Measurements from ENCODE around the gene NAP1L3.
A peak's percentile ranks its signal among the peaks of the same experiment; 100 is the strongest.

Gene NAP1L3, protein sequence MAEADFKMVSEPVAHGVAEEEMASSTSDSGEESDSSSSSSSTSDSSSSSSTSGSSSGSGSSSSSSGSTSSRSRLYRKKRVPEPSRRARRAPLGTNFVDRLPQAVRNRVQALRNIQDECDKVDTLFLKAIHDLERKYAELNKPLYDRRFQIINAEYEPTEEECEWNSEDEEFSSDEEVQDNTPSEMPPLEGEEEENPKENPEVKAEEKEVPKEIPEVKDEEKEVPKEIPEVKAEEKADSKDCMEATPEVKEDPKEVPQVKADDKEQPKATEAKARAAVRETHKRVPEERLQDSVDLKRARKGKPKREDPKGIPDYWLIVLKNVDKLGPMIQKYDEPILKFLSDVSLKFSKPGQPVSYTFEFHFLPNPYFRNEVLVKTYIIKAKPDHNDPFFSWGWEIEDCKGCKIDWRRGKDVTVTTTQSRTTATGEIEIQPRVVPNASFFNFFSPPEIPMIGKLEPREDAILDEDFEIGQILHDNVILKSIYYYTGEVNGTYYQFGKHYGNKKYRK

DNA sequence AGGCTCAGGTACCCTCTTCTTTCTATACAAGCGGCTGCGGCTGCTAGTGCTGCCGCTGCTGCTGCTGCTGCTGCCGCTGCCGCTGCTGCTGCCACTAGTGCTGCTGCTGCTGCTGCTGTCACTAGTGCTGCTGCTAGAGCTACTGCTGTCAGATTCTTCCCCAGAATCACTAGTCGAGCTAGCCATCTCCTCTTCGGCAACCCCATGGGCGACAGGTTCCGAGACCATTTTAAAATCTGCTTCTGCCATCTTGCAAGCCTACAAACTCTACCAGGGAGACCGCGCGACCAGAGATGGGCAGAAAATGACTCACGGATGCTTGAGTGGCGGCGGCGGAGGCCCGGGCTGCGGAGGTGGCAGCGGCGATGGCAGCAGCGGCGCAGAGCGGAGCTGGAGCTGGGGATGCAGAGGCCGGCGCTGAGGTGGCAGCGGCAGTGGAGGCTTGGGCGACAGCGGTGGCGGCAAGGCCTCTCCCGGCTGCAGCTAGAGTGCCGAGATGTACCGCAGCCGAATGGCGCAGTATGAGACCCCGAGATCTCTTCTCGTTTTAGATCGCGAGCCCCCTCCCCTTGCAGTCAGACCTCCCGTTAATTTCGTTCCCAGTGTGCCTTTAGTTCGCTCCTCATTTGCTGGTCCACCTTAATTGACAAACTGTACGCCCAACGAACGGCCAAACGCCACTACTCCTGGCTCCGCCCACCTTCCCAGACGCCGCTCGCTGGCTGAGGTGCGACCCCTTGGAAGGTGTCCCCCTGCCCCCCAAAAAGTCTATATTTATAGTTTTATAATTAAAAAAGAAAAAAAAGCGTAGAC is at the start of gene NAP1L3:
TSS of gene NAP1L3 (minus strand) at position 523 of the 813 bp plus-strand sequence. CDS start at position 249, 274 bp downstream.
- DNase-seq: peak; percentile 67

DNA sequence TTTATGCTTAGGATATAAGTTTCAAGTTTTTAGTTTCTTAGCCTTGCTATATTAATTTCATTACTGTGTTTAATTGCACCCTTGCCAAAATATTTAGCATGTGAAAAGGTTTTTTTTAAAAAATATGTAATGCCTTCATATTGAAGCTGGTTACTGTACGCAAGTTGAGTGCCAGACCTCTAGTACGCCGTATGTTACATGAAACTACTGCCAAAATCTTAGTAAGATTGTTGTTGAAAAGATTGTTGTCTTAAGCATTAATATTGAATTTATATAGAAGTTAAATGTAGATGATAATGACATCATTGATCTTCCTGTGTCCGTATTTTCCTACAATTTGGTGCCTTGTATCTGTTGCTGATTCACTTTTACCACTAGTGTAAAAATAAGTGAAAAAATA is 37.7 kb upstream of the NAP1L3 start:
- DNase-seq: no peak

DNA sequence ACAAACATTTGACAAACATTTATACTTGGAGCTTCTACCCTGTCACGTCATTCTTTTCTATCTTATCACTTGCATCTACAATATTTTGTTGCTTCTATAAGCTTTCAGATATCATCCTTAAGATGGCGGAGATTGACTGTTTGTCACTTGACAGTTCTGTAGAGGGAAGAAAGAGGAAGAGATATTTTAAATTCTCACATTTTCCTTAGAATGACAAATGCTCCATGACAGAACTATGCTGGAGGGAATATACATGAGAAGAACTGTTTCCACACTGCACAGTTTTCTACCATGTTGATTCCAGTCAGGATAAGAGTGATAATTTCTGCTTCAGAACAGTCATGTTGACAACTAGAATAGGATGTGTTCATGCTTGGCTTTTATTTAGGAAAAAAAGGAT is 30.3 kb upstream of the NAP1L3 start:
- no peak for DNase-seq

DNA sequence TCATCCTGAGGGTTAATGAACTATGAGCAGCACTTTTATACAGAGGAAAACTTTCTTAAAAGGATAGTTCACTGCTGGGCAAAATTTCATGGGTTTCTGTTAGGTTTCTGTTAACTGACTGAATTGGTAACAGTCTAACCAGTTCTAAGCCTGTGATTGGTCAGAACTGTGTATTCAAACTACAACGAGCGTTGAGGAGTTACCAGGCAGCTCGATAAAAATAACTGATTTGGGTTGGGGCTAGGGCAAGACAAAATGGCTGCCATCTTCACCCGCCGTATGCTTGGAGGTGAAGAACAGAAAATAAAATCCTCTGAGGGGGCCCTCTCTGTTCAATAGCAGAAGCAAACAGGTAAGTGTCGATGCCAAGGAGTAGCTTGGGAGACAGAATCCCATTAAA is 22.6 kb upstream of the NAP1L3 start:
- DNase-seq: no peak

DNA sequence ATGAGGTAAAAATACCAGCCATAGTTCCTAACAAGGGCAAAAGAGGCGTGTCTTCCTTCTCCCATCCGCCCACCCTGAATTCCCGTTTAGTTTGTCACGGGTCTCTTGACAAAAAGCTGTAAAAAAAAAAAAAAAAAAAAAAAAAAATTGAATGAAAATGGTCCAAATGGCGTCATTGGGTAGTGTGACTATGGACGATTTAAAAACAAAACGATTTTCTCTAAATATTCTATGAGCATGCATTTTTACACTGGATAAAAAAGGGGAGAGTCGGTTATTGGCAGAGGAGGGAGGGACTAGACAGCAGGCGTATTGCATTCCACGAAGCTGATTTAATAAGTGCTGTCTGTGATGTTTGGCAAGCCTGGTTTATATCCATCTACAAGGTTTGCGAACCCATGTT is 492 bp upstream of the NAP1L3 start, which contains the start of gene FAM133A:
TSS of gene FAM133A (plus strand) at position 338 of the 403 bp plus-strand sequence. CDS start 35,214 bp downstream, outside the sequence.
- no peak for DNase-seq

DNA sequence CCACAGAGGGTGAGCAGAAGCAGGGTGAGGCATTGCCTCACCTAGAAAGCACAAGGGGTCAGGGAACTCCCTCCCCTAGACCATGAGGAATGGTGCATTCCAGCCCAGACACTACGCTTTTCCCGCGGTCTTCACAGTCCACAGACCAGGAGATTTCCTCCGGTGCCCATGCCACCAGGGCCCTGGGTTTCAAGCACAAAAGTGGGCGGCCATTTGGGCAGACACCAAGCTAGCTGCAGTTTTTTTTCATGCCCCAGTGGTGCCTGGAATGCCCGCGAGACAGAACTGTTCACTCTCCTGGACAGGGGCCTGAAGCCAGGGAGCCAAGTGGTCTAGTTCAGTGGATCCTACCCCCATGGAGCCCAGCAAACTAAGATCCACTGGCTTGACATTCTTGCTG is 12.8 kb downstream of the NAP1L3 start:
- no peak for DNase-seq

DNA sequence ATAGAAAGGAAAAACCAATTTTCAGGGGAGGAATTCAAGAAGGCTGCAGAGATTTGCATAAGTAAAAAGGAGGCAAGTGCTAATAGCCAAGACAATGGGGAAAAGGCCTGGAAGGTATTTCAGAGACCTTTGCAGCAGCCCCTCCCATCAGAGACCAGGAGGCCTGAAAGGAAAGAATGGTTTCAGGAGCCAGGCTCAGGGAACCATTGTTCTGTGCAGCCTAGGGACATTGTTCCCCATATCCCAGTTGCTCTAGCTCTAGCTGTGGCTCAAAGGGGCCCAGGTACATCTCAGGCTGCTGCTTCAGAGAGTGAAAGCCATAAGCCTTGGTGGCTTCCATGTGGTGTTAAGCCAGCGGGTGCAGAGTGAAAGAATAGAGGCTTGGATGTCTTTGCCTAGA is 24.0 kb downstream of the NAP1L3 start:
- DNase-seq: no peak

DNA sequence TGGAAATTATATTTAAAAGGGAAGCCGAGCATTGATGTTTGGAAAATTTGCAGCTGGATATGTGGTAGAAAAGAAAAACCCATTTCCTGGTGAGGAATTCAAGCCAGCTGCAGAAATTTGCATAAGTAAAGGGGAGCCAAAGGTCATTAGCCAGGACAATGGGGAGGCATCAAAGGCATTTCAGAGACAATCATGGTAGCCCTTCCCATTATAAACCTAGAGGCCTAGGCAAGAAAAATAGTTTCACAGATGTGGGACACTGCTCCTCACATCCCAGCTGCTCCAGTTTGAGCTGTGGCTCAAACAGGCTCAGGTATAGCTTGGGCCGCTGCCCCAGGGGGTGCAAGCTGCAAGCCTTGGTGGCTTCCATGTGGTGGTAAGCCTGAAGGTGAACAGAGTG is 35.8 kb downstream of the NAP1L3 start:
- no peak for DNase-seq

All from activated naive CD4-positive, alpha-beta T cell treated with Interleukin-2 at 50 U/mL for 16 hours (primary cell).